Activated CD4-positive, alpha-beta T cell treated with anti-CD3 and anti-CD28 coated beads, Interleukin-2, amount 50 U/mL, for 24 hours (primary cell): ENCODE data around the gene CCDC191.

Source experiments
- DNase-seq, 2 donors: peaks; one replicate each; pipeline ENCODE4 v3.0.0-alpha.2; 2020; ENCODE audit warnings: low read depth in 1 of 2, low spot score in 1 of 2

Gene CCDC191

GRCh38 chr3:114058646-114059045, 2.3 kb upstream of the CCDC191 start:
- no peak for DNase-seq

GRCh38 chr3:114057011-114057347, 653 bp upstream of the CCDC191 start:
- no peak for DNase-seq

GRCh38 chr3:114052216-114052615, 4.1 kb downstream of the CCDC191 start:
- DNase-seq = no peak

- no peak for DNase-seq
Observed at GRCh38 chr3:114043205-114043604, 13.1 kb downstream of the CCDC191 start.

- DNase-seq = no peak
Observed at GRCh38 chr3:114035896-114036295, 20.4 kb downstream of the CCDC191 start.

GRCh38 chr3:114034787-114035545, 21.4 kb downstream of the CCDC191 start:
- no peak for DNase-seq

- no peak for DNase-seq
Observed at GRCh38 chr3:114034211-114034610, 22.1 kb downstream of the CCDC191 start.

- no peak for DNase-seq
Observed at GRCh38 chr3:114033721-114034120, 22.6 kb downstream of the CCDC191 start.

GRCh38 chr3:114026331-114026730, 30.0 kb downstream of the CCDC191 start:
- DNase-seq = no peak

- DNase-seq = no peak
Observed at GRCh38 chr3:114025451-114025850, 30.9 kb downstream of the CCDC191 start.

GRCh38 chr3:114022145-114022802, 34.1 kb downstream of the CCDC191 start:
- DNase-seq = no peak

- DNase-seq = no peak
Observed at GRCh38 chr3:114020907-114021306, 35.4 kb downstream of the CCDC191 start.

GRCh38 chr3:114019486-114019885, 36.8 kb downstream of the CCDC191 start:
- DNase-seq = no peak

- no peak for DNase-seq
Observed at GRCh38 chr3:114014211-114014610, 42.1 kb downstream of the CCDC191 start.

GRCh38 chr3:114011059-114011797, 45.1 kb downstream of the CCDC191 start:
- DNase-seq = no peak

GRCh38 chr3:114005481-114005880, 50.8 kb downstream of the CCDC191 start:
- DNase-seq = no peak

- no peak for DNase-seq
Observed at GRCh38 chr3:113985541-113985940, 70.8 kb downstream of the CCDC191 start.

GRCh38 chr3:113983544-113983943, 72.8 kb downstream of the CCDC191 start:
- DNase-seq = no peak

- no peak for DNase-seq
Observed at GRCh38 chr3:113981803-113982202, 74.5 kb downstream of the CCDC191 start.

GRCh38 chr3:113979916-113980315, 76.4 kb downstream of the CCDC191 start:
- no peak for DNase-seq

GRCh38 chr3:113977822-113978221, 78.5 kb downstream of the CCDC191 start:
- no peak for DNase-seq

- DNase-seq = no peak
Observed at GRCh38 chr3:113968986-113969385, 87.3 kb downstream of the CCDC191 start.
